HepG2 (cell line): ENCODE results near the gene TAS1R3. TPM values are rescaled to one million over a fixed set of nuclear protein-coding genes. Genes with fewer than 3 reads are reported as not detected.

Experiments used
- CAMTA2 ChIP-seq: sonication (generic); formaldehyde crosslinking; IDR thresholded peaks from 2 replicates; pipeline ENCODE4 v1.4.0; 2020; ENCODE audit warnings: mild to moderate bottlenecking, missing genetic modification reagents, borderline replicate concordance
- CCDC6 ChIP-seq: sonication (generic); formaldehyde crosslinking; IDR thresholded peaks from 2 replicates; pipeline ENCODE4 v1.8.1; 2022; ENCODE audit warnings: mild to moderate bottlenecking, missing genetic modification reagents, moderate library complexity
- FOXA1 ChIP-seq, 2 experiments: fragments of 450-650 bp in 1 of 2; sonication (generic) in 1 of 2; formaldehyde crosslinking in 1 of 2; IDR thresholded peaks; 2 replicates each; pipeline versions ENCODE4 v1.4.0 to v1.6.1; 2016 to 2020; ENCODE audit warnings: missing genetic modification reagents in 1 of 2
- HHEX ChIP-seq: IDR thresholded peaks from 2 replicates; pipeline ENCODE4 v1.6.1; 2016; ENCODE audit warnings: control low read depth
- JUN ChIP-seq: sonication (generic); formaldehyde crosslinking; IDR thresholded peaks from 2 replicates; pipeline ENCODE4 v1.4.0; 2020; ENCODE audit warnings: mild to moderate bottlenecking, missing genetic modification reagents
- KLF11 ChIP-seq: IDR thresholded peaks from 2 replicates; pipeline ENCODE4 v1.6.1; 2016; ENCODE audit warnings: missing compliant biosample characterization
- KLF6 ChIP-seq: IDR thresholded peaks from 2 replicates; pipeline ENCODE4 v1.8.0; 2016; ENCODE audit warnings: missing biosample characterization, missing genetic modification reagents
- MBNL3 ChIP-seq: fragments of 250-450 bp; sonication (Bioruptor Pico); conservative IDR thresholded peaks from 2 replicates; pipeline ENCODE4 v1.8.0; 2022; ENCODE audit warnings: mild to moderate bottlenecking, inconsistent platforms
- NKX3-1 ChIP-seq: sonication (generic); formaldehyde crosslinking; IDR thresholded peaks from 2 replicates; pipeline ENCODE4 v1.5.0; 2020; ENCODE audit warnings: missing genetic modification reagents
- TCF12 ChIP-seq, 2 experiments: fragments of 450-650 bp in 1 of 2; sonication (generic) in 1 of 2; formaldehyde crosslinking in 1 of 2; IDR thresholded peaks; 2 replicates each; pipeline versions ENCODE4 v1.6.1 to v1.8.0; 2017 to 2022; ENCODE audit warnings: antibody characterized with exemption in 1 of 2, mild to moderate bottlenecking in 1 of 2, missing genetic modification reagents in 1 of 2, moderate library complexity in 1 of 2
- THAP11 ChIP-seq: IDR thresholded peaks from 2 replicates; pipeline ENCODE4 v1.6.1; 2016; ENCODE audit warnings: missing biosample characterization, missing genetic modification reagents
- U2AF2 ChIP-seq: fragments of 200-400 bp; formaldehyde crosslinking; IDR thresholded peaks from 2 replicates; pipeline ENCODE4 v1.6.1; 2017; ENCODE audit warnings: low read depth, mild to moderate bottlenecking, low read length
- ZBTB38 ChIP-seq: sonication (generic); formaldehyde crosslinking; IDR thresholded peaks from 2 replicates; pipeline ENCODE4 v1.5.1; 2020; ENCODE audit warnings: mild to moderate bottlenecking, missing genetic modification reagents
- ZFX ChIP-seq: sonication (generic); formaldehyde crosslinking; IDR thresholded peaks from 2 replicates; pipeline ENCODE4 v1.4.0; 2020; ENCODE audit warnings: mild to moderate bottlenecking, low read depth, missing genetic modification reagents, moderate library complexity
- ZMYM3 ChIP-seq: sonication (generic); formaldehyde crosslinking; IDR thresholded peaks from 2 replicates; pipeline ENCODE4 v1.5.1; 2020; ENCODE audit warnings: mild to moderate bottlenecking, missing genetic modification reagents
- ZNF274 ChIP-seq: sonication (generic); formaldehyde crosslinking; IDR thresholded peaks from 2 replicates; pipeline ENCODE4 v1.5.1; 2020; ENCODE audit warnings: mild to moderate bottlenecking, missing genetic modification reagents
- ZNF280B ChIP-seq: sonication (generic); formaldehyde crosslinking; IDR thresholded peaks from 2 replicates; pipeline ENCODE4 v1.5.0; 2020; ENCODE audit warnings: missing genetic modification reagents, mild to moderate bottlenecking, borderline replicate concordance
- ZNF354B ChIP-seq: sonication (generic); formaldehyde crosslinking; IDR thresholded peaks from 2 replicates; pipeline ENCODE4 v1.8.0; 2022; ENCODE audit warnings: mild to moderate bottlenecking, missing genetic modification reagents
- ZNF468 ChIP-seq: sonication (generic); formaldehyde crosslinking; IDR thresholded peaks from 2 replicates; pipeline ENCODE4 v1.8.0; 2022; ENCODE audit warnings: mild to moderate bottlenecking, moderate library complexity, missing genetic modification reagents
- ZNF646 ChIP-seq: sonication (generic); formaldehyde crosslinking; IDR thresholded peaks from 2 replicates; pipeline ENCODE4 v1.9.0; 2021; ENCODE audit warnings: mild to moderate bottlenecking, missing genetic modification reagents
- ZNF780A ChIP-seq: sonication (generic); formaldehyde crosslinking; IDR thresholded peaks from 2 replicates; pipeline ENCODE4 v1.8.0; 2022; ENCODE audit warnings: mild to moderate bottlenecking, missing genetic modification reagents, moderate library complexity
- ZNF839 ChIP-seq: sonication (generic); formaldehyde crosslinking; IDR thresholded peaks from 2 replicates; pipeline ENCODE4 v1.4.0; 2020; ENCODE audit warnings: missing genetic modification reagents, mild to moderate bottlenecking, borderline replicate concordance
- ZSCAN25 ChIP-seq: sonication (generic); formaldehyde crosslinking; IDR thresholded peaks from 2 replicates; pipeline ENCODE4 v1.8.0; 2022; ENCODE audit warnings: mild to moderate bottlenecking, missing genetic modification reagents
- polyA plus RNA-seq, 8 experiments: library from polyadenylated mRNA; depleted of rRNA in 3 of 8; stranded (reverse) in 7 of 8; unstranded in 1 of 8; fragments of >200 nt; fragmentation: Illumina TruSeq in 4 of 8; extraction: Trizol in 4 of 8; gene quantifications; 2 replicates each; pipeline versions ENCODE4 v1.2.1 to v1.2.3, GENCODE V29; 2011 to 2016; ENCODE audit warnings: low read depth in 4 of 8, missing spikeins in 1 of 8, mixed read lengths in 1 of 8; ENCODE audit not compliant: insufficient read depth in 1 of 8
- total RNA-seq, 5 experiments: library from RNA; depleted of rRNA; stranded (reverse); fragments of >200 nt; fragmentation: Illumina TruSeq; extraction: Trizol; gene quantifications; 2 replicates each; pipeline ENCODE4 v1.2.3, GENCODE V29; 2016; ENCODE audit warnings: low read depth in 1 of 5

TAS1R3 gene
- total and polyA plus RNA-seq, 2 of the 13 experiments (the other 11 are each of a cell fraction or from before 2014, with no cell fraction given) = 0.13 to 0.15 TPM

- TF ChIP-seq U2AF2 (no peak), ZNF354B (0 out of 2 replicates have a peak, but pooled peaks have one; percentile 86), HHEX (CRISPR knock-in tag) (no peak), ZNF780A (CRISPR knock-in tag) (0 out of 2 replicates have a peak, but pooled peaks have one; percentile 51), KLF6 (CRISPR knock-in tag) (no peak), ZNF468 (CRISPR knock-in tag) (0 out of 2 replicates have a peak, but pooled peaks have one; percentile 36), THAP11 (CRISPR knock-in tag) (peak; percentile 62), FOXA1 (IDR thresholded peaks at IDR 0.05) (no peak), FOXA1 (CRISPR knock-in tag; IDR thresholded peaks at IDR 0.05) (peak; percentile 21; the same call in 1 of the 2 replicates), JUN (CRISPR knock-in tag) (0 out of 2 replicates have a peak, but pooled peaks have one; percentile 36), KLF11 (no peak), CCDC6 (CRISPR knock-in tag) (0 out of 2 replicates have a peak, but pooled peaks have one; percentile 39), ZMYM3 (CRISPR knock-in tag) (no peak), ZNF280B (CRISPR knock-in tag) (no peak), CAMTA2 (CRISPR knock-in tag) (no peak), MBNL3 (CRISPR knock-in tag) (no peak), ZSCAN25 (CRISPR knock-in tag) (peak; percentile 70; the same call in 1 of the 2 replicates), ZNF646 (CRISPR knock-in tag) (0 out of 2 replicates have a peak, but pooled peaks have one; percentile 10), NKX3-1 (no peak), ZFX (peak; percentile 89), ZNF274 (0 out of 2 replicates have a peak, but pooled peaks have one; percentile 37), ZNF839 (CRISPR knock-in tag) (no peak), TCF12 (IDR thresholded peaks at IDR 0.05) (no peak), TCF12 (CRISPR knock-in tag; IDR thresholded peaks at IDR 0.05) (no peak), ZBTB38 (CRISPR knock-in tag) (0 out of 2 replicates have a peak, but pooled peaks have one; percentile 70)
Observed at GRCh38 chr1:1306661-1307260, 24.3 kb upstream of the TAS1R3 start (continued).
